ENCODE data around the gene CREB5.

Gene CREB5

DNA sequence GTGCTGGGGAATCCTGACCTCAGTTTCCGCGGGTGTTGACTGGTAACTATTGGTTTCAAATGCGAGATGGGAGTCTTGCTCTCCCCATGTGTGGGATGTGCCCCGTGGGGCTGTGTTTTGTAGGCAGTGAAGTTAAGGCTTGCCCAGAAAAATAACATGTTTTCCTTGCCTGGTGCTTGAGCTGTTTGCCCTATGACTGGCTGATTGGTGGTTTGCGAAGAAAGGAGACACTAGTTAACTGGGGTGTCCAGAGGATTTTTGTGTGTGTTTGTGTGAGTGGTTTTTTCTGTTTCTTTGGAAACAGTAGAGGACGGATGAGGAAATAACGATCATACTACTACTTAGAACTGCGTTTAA, 61.9 kb downstream of the CREB5 start:
- Mint-ChIP-seq H3K4me1 (no peaks in the 10 kb centered on the region), H3K9me3 (peaks cover 0 to 5% of the 10 kb centered on the region in 2 donors), H3K27me3 (peaks cover 29% of the 10 kb centered on the region), H3K27ac (no peak overlapping the region), H3K4me3 (no peak overlapping the region)
- ATAC-seq (no peak), DNase-seq (no peak)

DNA sequence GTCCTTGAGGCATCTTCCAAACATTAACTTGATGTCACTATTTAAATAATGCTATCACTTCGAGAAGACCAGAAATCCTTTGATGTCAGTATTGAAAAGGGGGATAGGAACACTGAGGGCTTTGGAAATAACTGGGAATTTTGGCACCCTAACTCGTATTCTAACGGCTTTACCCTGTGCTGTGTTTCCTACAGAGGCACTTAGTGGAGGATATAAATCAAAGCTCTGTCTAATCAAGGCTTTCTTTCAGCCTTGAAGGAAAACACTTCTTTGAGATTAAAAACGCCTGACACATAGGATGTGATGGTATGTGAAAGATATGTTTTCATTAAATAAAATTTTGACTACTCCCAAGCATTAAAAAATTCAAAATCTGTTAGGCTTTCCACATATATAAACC, 62.3 kb downstream of the CREB5 start:
- Mint-ChIP-seq H3K4me1 (no peaks in the 10 kb centered on the region), H3K27ac (no peak overlapping the region), H3K4me3 (no peak overlapping the region), H3K27me3 (peaks cover 29% of the 10 kb centered on the region), H3K9me3 (peaks cover 0 to 5% of the 10 kb centered on the region in 2 donors)
- DNase-seq = no peak
- ATAC-seq = no peak

DNA sequence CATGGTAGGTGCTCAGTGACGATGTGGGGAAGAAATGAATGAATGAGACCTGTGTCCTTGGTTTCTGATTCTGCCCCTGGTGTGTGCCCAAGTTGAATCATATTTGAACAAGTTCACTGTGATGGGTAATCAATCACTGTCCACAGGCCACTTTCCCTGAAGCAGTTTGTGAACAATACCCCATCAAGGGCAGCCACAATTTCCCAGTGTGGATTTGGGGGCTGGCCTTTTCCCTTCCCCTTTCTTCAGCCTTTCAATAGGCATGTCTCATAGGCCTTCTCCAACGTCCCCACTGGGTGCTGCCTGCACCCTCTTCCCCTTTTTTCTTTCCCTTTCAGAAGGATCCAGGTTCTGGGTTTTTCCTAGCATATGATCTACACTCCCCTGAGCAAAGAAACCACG, 64.7 kb downstream of the CREB5 start:
- Mint-ChIP-seq H3K4me1 (peaks cover 14% of the 10 kb centered on the region), H3K4me3 (no peak overlapping the region), H3K27ac (no peak overlapping the region), H3K27me3 (peaks cover 32% of the 10 kb centered on the region), H3K9me3 (no peaks in the 10 kb centered on the region)
- no peak for DNase-seq
- ATAC-seq = no peak

DNA sequence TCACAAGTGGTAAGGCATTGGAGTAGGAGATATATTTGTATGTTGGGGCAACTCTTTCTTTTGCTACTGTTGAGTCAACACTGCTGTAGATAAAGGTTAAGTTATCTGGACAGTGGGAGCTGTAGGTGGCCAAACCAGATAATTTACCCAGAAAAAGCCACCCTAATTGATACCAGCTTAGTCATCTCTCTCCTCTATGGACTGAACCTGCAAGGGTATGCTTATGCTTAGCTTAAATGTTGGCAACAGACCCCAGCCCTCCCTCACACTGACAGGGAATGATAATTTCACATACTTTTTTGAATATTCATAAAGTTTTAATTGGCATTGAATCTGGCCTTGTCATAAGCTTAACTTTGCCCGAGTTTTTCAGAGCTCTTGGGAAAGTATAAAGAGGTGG, 66.3 kb downstream of the CREB5 start:
- Mint-ChIP-seq H3K27me3 (peaks cover 42% of the 10 kb centered on the region), H3K27ac (no peak overlapping the region)
- ATAC-seq = no peak

DNA sequence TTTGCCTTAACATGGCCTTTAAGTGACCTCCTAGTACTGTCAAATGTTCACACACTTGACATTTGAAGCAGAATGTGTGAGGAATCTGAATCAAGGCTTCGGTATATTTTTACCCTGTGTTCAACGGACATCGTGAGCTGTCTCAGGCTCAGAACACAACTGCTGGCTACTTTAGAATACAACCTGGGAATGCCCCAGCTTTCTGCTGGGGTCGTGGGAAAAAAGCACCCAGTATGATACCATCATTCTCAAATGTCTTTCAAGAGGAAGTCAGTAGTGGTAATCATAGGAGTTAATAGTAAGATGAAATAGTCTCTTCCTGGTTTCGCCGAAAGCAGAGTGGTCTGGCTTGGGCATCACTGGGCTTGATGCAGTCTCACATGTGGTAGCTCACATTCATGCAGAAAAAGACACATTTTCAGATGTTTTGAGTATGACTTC, 67.2 kb downstream of the CREB5 start:
- no peak for DNase-seq
- Mint-ChIP-seq H3K4me1 (peaks cover 14% of the 10 kb centered on the region), H3K9me3 (no peaks in the 10 kb centered on the region), H3K27ac (no peak overlapping the region), H3K4me3 (no peak overlapping the region), H3K27me3 (peaks cover 35% of the 10 kb centered on the region)
- ATAC-seq = no peak

More for the DNA sequence above, 66.3 kb downstream of the CREB5 start:
- no peak for DNase-seq
- H3K4me1 Mint-ChIP-seq = peaks cover 14% of the 10 kb centered on the region
- H3K9me3 Mint-ChIP-seq = no peaks in the 10 kb centered on the region
- H3K4me3 Mint-ChIP-seq = no peak overlapping the region

DNA sequence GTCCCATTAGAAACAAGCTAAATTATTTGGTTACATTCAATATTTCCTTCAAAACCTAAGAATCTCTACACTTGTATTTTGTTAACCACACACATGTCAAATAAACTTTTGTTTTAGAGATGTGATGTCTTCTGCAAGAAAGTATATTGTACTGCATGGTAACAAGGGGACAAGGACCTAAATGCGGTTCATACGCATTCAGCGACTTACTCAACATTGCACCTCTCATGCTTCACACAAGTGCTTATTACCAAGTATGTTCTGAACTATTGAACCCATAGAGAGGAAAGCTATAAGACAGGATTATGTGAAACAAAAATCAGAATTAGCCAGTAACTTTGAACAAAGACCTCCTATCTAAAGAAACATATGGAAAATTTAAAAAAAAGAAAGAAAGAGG, 68.3 kb downstream of the CREB5 start:
- peaks cover 33% of the 10 kb centered on the region for H3K27me3 Mint-ChIP-seq
- no peak overlapping the region for H3K4me3 Mint-ChIP-seq
- DNase-seq (no peak), ATAC-seq (no peak)
- H3K9me3 Mint-ChIP-seq = no peaks in the 10 kb centered on the region
- peak overlapping the region in 1 of 2 donors; percentile 63 for H3K27ac Mint-ChIP-seq
- peaks cover 14% of the 10 kb centered on the region for H3K4me1 Mint-ChIP-seq

DNA sequence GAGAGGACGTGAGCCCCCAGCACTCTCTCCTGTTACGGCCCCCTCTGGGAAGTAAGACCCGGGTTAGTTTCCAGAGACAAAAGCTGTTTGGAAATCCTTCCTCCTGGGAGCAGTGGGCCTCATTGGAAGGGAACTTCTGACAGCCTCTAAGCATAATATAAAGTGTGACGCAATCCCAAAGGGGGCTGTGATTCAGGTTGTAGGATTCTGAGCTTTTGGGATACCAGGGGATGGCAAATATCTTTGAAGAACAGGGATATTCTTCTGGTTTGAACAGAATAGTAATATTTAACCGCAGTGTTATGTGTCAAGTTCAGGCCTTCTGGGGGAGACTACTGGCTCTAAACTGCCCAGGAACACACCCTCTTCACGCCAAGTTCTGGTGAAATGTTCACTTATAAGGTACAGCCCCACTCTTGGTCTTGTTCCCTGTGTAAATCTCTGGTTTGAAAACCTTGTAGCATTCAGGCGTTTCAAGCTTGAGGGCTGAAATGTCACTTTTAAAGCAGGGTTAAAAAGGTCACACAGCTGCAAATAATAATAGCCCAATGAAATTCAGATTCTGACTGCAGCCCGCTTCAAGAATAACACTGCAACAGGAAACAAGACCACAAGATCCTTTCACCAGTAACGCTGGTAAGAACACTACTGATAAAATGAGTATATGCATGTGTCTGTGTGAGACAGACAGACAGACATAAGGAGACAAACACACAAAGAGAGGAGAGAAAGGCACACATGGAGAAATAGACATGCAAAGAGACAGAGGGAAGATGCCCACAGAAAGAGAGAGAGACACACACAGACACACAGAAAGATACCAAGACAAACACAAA, 69.0 kb downstream of the CREB5 start:
- no peaks in the 10 kb centered on the region for H3K9me3 Mint-ChIP-seq
- no peak for DNase-seq
- no peak overlapping the region for H3K27ac Mint-ChIP-seq
- H3K27me3 Mint-ChIP-seq = peaks cover 33% of the 10 kb centered on the region
- ATAC-seq = peak; percentile 77
- H3K4me1 Mint-ChIP-seq = peaks cover 14% of the 10 kb centered on the region
- no peak overlapping the region for H3K4me3 Mint-ChIP-seq

DNA sequence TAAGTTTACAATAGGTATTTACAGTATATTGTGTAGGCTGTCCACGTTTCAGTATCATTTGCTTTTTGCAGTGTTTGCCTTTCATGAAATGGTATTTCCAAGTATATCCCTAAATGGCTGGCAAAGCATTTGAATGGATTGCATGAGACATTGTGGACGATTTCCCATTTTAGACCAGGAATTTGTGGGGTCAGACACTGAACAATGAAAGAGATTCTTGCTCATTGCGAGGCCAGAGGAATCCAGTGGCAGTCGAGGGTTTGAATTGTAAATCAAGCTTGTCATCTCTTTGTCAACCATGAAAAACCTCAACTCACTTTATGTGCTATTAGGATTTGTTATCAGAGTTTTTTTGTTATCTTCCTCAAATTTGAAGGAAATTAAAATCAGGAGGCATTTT, 70.8 kb downstream of the CREB5 start:
- H3K9me3 Mint-ChIP-seq = no peaks in the 10 kb centered on the region
- no peak for ATAC-seq
- no peak for DNase-seq
- peaks cover 14% of the 10 kb centered on the region for H3K4me1 Mint-ChIP-seq
- H3K27ac Mint-ChIP-seq = no peak overlapping the region
- H3K4me3 Mint-ChIP-seq = no peak overlapping the region
- peaks cover 27% of the 10 kb centered on the region for H3K27me3 Mint-ChIP-seq

DNA sequence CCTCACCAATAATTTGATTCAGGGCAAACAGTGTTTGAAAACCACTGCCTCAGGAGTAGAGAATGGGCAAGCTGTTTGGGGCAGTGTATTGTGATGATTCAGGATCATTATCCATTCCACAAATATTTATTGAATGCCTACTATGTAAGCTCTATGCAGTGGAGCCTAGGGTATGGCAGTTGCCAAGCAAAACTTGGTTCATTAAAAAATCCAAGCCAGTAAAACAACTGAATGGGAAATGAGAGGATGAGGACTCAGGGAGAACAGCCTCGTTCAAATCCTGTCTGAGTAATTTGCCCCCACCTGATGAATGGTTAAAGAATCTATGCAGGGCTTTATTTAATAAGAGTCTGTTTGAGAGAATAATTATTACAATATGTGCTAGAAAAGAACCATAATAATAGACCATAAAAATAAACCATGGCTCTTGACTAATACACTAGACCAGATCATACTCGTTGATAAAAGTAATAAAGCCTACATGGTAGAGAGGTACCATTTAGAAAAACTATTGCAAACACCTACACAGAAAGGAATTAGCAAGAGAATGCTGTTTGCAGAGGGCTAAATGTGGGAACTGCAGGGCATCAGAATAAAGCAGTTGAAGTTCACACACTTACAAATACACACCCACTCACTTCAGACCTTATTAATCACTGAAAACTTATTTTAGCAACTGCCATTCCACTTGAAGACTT, 71.7 kb downstream of the CREB5 start:
- peaks cover 37% of the 10 kb centered on the region for H3K27me3 Mint-ChIP-seq
- ATAC-seq = no peak
- H3K4me3 Mint-ChIP-seq = no peak overlapping the region
- H3K9me3 Mint-ChIP-seq = no peaks in the 10 kb centered on the region
- no peak for DNase-seq
- peaks cover 14% of the 10 kb centered on the region for H3K4me1 Mint-ChIP-seq
- no peak overlapping the region for H3K27ac Mint-ChIP-seq

DNA sequence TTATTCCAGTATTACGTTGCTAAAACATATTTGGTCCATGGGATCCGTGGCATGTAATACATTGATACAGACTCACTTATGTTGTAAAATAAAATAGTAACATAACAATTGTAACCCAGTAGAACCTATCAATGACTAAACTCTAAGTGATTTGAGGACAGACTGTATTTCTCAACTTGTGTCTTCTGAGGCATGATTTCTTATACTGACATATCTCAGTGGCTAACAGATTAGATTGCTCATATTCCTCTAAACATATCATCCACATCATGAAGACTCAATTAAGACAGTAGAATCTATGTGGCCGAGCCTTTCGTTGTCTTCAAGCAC, 72.3 kb downstream of the CREB5 start:
- no peak overlapping the region for H3K4me3 Mint-ChIP-seq
- H3K4me1 Mint-ChIP-seq = peaks cover 14% of the 10 kb centered on the region
- peaks cover 42% of the 10 kb centered on the region for H3K27me3 Mint-ChIP-seq
- H3K9me3 Mint-ChIP-seq = no peaks in the 10 kb centered on the region
- H3K27ac Mint-ChIP-seq = no peak overlapping the region
- DNase-seq = no peak
- ATAC-seq = no peak

DNA sequence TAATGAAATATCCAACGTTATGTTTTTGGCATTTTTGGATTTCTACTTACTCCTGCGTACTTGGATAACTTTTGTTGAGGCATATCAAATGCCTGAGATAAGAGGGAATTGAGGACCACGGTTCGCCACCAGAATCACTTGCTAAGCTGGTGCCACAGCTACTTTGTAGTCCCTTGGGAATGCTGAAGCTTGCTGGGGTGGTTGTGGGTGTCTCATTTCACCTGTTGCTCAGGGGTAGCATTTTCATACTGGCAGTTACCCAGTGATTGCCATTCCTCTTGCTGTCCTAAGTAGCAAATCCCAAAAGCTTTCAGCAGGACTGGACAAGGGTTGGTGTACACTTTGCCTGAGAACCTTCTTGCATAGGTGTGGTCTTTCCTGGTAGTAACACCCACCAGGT, 75.2 kb downstream of the CREB5 start:
- H3K4me3 Mint-ChIP-seq = no peak overlapping the region
- no peak for ATAC-seq
- peaks cover 34% of the 10 kb centered on the region for H3K27me3 Mint-ChIP-seq
- no peak overlapping the region for H3K27ac Mint-ChIP-seq
- no peaks in the 10 kb centered on the region for H3K4me1 Mint-ChIP-seq
- no peak for DNase-seq
- no peaks in the 10 kb centered on the region for H3K9me3 Mint-ChIP-seq

DNA sequence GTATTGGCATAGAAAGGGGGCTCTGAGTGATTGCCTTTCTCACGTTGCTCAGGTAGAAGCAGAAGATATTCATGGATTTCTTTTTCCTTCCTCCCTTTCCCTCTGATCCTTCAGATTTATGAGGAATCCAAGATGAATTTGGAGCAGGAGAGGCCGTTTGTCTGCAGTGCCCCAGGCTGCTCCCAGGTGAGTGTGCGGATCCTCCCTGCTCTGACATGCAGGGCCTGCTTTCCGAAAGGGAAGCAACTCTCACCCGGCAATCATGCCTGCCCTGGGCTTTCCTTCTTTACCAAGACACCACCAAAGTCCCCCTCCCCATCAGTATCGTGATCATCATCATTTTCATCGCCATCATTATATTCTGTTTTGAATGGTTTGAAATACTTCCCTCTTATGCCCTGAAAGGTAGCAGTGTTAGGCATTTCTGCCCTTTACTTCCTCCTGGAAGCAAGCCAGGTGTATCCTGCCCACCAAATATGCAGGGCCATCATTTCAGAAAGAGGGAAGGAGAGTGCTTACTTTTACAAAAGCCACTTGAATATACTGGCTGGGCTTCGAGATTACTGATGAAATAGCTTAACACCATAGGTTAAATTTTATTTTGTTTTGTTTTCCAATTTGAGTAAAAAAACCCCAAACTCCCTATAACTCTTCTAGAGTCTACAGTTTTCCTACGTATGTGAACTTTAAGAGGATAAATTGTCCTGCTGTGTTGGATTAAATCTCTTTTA, 75.9 kb downstream of the CREB5 start:
- no peak overlapping the region for H3K4me3 Mint-ChIP-seq
- H3K27me3 Mint-ChIP-seq = peaks cover 27% of the 10 kb centered on the region
- no peaks in the 10 kb centered on the region for H3K4me1 Mint-ChIP-seq
- ATAC-seq (no peak), DNase-seq (no peak)
- H3K27ac Mint-ChIP-seq = peak overlapping the region in 1 of 2 donors; percentile 59
- no peaks in the 10 kb centered on the region for H3K9me3 Mint-ChIP-seq

DNA sequence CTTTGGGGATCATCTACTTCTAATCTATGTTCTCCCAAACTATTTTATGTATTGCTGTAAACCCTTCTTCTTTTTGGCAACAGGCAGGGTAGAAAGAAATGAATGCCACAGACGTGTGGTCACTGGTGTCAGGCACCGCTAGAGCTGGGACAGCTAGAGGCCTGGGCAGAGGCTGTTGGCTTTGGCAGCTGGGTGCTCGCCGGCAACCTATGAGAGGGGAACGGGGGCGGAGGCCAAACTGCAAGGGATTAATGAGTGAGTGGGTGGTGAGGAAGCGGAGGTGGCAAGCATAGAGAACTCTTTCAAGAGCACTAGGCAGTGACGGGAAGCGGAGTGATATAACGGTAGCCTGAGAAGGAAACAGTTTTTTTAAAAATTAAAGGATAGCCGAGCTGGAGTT, 78.5 kb downstream of the CREB5 start:
- Mint-ChIP-seq H3K9me3 (no peaks in the 10 kb centered on the region), H3K4me3 (no peak overlapping the region), H3K27me3 (peaks cover 27% of the 10 kb centered on the region), H3K4me1 (no peaks in the 10 kb centered on the region), H3K27ac (no peak overlapping the region)
- DNase-seq = no peak
- ATAC-seq = no peak

DNA sequence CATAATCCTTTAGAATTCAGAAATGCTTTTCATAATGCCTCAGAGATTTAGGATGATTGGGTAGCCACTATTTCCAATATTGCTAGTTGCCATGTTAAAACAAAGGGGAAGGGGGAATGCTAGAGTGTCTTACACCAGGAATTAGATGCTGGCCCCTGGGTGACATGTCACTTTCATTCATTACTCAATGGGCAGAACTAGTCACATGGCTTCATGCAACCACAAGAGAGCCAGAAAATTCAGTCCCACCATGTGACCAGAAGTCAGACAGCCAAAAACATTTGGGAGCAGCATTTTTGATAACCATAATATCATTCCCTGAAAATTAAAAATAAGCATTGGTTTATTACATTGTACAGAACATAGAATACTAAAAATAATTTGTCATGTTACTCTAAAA, 81.2 kb downstream of the CREB5 start:
- ATAC-seq = no peak
- Mint-ChIP-seq H3K27me3 (peaks cover 19% of the 10 kb centered on the region), H3K9me3 (no peaks in the 10 kb centered on the region), H3K4me3 (no peak overlapping the region), H3K4me1 (no peaks in the 10 kb centered on the region), H3K27ac (no peak overlapping the region)
- no peak for DNase-seq

DNA sequence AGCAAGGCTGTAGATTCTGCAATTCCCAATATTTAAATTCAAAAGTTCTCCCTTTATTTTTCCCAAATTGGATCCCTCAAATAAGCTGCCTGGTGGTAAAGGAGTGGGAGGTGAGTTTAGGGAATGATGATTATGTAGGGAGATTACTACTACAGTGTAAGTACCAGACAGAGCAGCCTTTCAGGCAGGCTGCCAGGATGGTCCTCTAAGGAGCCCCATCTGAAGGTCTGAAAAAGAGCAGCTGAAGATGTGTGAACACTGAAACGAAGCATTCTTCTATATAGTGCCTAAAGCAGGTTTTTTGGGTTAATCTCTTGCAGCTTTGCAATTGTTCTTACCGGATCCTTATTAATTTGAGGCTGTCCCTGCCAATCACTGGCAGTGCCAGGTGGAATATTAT, 84.7 kb downstream of the CREB5 start:
- H3K4me3 Mint-ChIP-seq = no peak overlapping the region
- H3K9me3 Mint-ChIP-seq = no peaks in the 10 kb centered on the region
- no peaks in the 10 kb centered on the region for H3K4me1 Mint-ChIP-seq
- peak overlapping the region in 1 of 2 donors; percentile 27 for H3K27ac Mint-ChIP-seq
- ATAC-seq (no peak), DNase-seq (no peak)
- H3K27me3 Mint-ChIP-seq = no peaks in the 10 kb centered on the region

DNA sequence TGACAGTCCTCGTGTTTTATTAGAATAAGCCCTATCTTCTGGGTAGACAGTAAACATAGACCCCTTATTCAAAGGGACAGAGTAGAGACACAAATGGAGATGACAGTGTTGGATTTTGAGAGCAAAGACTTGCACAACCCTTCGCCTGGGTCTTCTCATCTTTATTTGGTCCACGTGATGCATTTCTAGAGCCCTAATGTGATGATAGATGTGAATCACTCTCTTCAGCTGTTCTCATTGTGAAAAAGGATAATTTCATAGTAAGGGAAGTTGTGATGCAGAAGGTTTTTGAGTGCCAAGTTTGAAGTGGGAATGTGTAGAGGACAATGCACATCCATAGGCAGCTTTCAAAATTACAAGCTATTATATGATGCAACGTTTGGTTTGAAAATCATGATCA, 86.3 kb downstream of the CREB5 start:
- Mint-ChIP-seq H3K27me3 (no peaks in the 10 kb centered on the region), H3K4me1 (no peaks in the 10 kb centered on the region), H3K4me3 (no peak overlapping the region), H3K9me3 (no peaks in the 10 kb centered on the region), H3K27ac (no peak overlapping the region)
- DNase-seq (no peak), ATAC-seq (no peak)
